OCI-LY1 (cell line): ENCODE results near the gene SLAMF9.

ENCODE experiments used
- H2AFZ ChIP-seq: fragments of 200-600 bp; sonication (generic), shearing (Covaris generic); 2 replicates; pipeline ENCODE4 v1.6.0; 2014; ENCODE audit warnings: antibody characterized with exemption, mild to moderate bottlenecking, low read length
- H3F3A ChIP-seq: fragments of 200-600 bp; sonication (generic), shearing (Covaris generic); 2 replicates; pipeline ENCODE4 v1.6.0; 2014; ENCODE audit warnings: mild to moderate bottlenecking, antibody characterized with exemption, low read length, moderate library complexity; ENCODE audit not compliant: insufficient read depth
- H3K27ac ChIP-seq: fragments of 200-600 bp; sonication (generic); 2 replicates; pipeline ENCODE4 v1.5.1; 2014; ENCODE audit warnings: low read length, mixed run types, mild to moderate bottlenecking, low read depth; ENCODE audit not compliant: poor library complexity, severe bottlenecking
- H3K27me3 ChIP-seq: fragments of 200-600 bp; sonication (generic); 2 replicates; pipeline ENCODE4 v1.6.0; 2014; ENCODE audit warnings: antibody characterized with exemption, mild to moderate bottlenecking, low read length, moderate library complexity; ENCODE audit not compliant: insufficient read depth
- H3K36me3 ChIP-seq: fragments of 200-600 bp; sonication (generic); 2 replicates; pipeline ENCODE4 v1.6.1; 2014; ENCODE audit warnings: mild to moderate bottlenecking, antibody characterized with exemption, low read length, moderate library complexity, mixed read lengths; ENCODE audit not compliant: insufficient read depth
- H3K4me1 ChIP-seq: fragments of 200-600 bp; sonication (generic); 2 replicates; pipeline ENCODE4 v1.5.1; 2014; ENCODE audit warnings: mild to moderate bottlenecking, low read length, moderate library complexity; ENCODE audit not compliant: insufficient read depth, severe bottlenecking
- H3K4me2 ChIP-seq: fragments of 200-600 bp; sonication (generic), shearing (Covaris generic); 2 replicates; pipeline ENCODE4 v1.6.1; 2014; ENCODE audit warnings: low read length
- H3K4me3 ChIP-seq: fragments of 200-600 bp; sonication (generic); 2 replicates; pipeline ENCODE4 v1.5.1; 2014; ENCODE audit warnings: low read length, low read depth, mild to moderate bottlenecking, mixed read lengths; ENCODE audit not compliant: poor library complexity, severe bottlenecking
- H3K79me2 ChIP-seq: fragments of 200-600 bp; shearing (Covaris generic); 2 replicates; pipeline ENCODE4 v1.6.1; 2016; ENCODE audit warnings: mixed run types, low read length, mixed read lengths; ENCODE audit not compliant: insufficient read depth
- H3K9ac ChIP-seq: fragments of 200-600 bp; sonication (generic), shearing (Covaris generic); 2 replicates; pipeline ENCODE4 v1.6.1; 2014; ENCODE audit warnings: mild to moderate bottlenecking, low read length, mixed read lengths
- H3K9me2 ChIP-seq: fragments of 200-600 bp; sonication (generic), shearing (Covaris generic); 2 replicates; pipeline ENCODE4 v1.6.1; 2014; ENCODE audit warnings: low read depth, mild to moderate bottlenecking, low read length, mixed read lengths
- H3K9me3 ChIP-seq: fragments of 200-600 bp; shearing (Covaris generic); 2 replicates; pipeline ENCODE4 v1.6.1; 2014; ENCODE audit warnings: low read length, mixed read lengths
- H4K20me1 ChIP-seq: fragments of 200-600 bp; sonication (generic), shearing (Covaris generic); 2 replicates; pipeline ENCODE4 v1.6.0; 2016; ENCODE audit warnings: mild to moderate bottlenecking, low read length; ENCODE audit not compliant: insufficient read depth
- CTCF ChIP-seq: fragments of 200-600 bp; sonication (generic), shearing (Covaris generic); IDR thresholded peaks from 2 replicates; pipeline ENCODE4 v1.5.1; 2017; ENCODE audit warnings: mild to moderate bottlenecking, antibody characterized with exemption, low read length, moderate library complexity, mixed read lengths
- EZH2 ChIP-seq: fragments of 200-600 bp; sonication (generic), shearing (Covaris generic); IDR thresholded peaks from 2 replicates; pipeline ENCODE4 v1.8.0; 2017; ENCODE audit warnings: borderline replicate concordance, mixed run types, mild to moderate bottlenecking, antibody characterized with exemption, low read length, moderate library complexity, mixed read lengths

SLAMF9 gene

GRCh38 chr1:159918352-159919200 lies 35.5 kb downstream of the SLAMF9 start:
- Histone ChIP-seq H3F3A (no peaks in the 10 kb centered on the region), H3K36me3 (peaks cover 33% of the 10 kb centered on the region; the same call in 1 of the 2 replicates), H3K79me2 (no peaks in the 10 kb centered on the region), H3K4me1 (peaks cover 27% of the 10 kb centered on the region), H2AFZ (no peak overlapping the region), H3K27ac (no peak overlapping the region), H4K20me1 (no peaks in the 10 kb centered on the region), H3K4me3 (no peak overlapping the region), H3K9ac (no peak overlapping the region), H3K4me2 (no peak overlapping the region), H3K9me3 (no peaks in the 10 kb centered on the region), H3K27me3 (no peaks in the 10 kb centered on the region), H3K9me2 (no peaks in the 10 kb centered on the region)
- no peak for TF ChIP-seq EZH2
- no peak for TF ChIP-seq CTCF

GRCh38 chr1:159917533-159918351 lies 36.3 kb downstream of the SLAMF9 start:
- Histone ChIP-seq H3K4me2 (no peak overlapping the region), H3K9ac (no peak overlapping the region), H3K27ac (no peak overlapping the region)

More at GRCh38 chr1:159917533-159918351, 36.3 kb downstream of the SLAMF9 start:
- TF ChIP-seq CTCF (no peak), EZH2 (no peak)
- Histone ChIP-seq H3K36me3 (peaks cover 33% of the 10 kb centered on the region; the same call in 1 of the 2 replicates), H3K9me2 (no peaks in the 10 kb centered on the region), H3K4me1 (peaks cover 19% of the 10 kb centered on the region), H3K9me3 (no peaks in the 10 kb centered on the region), H4K20me1 (no peaks in the 10 kb centered on the region), H3K79me2 (no peaks in the 10 kb centered on the region), H3K27me3 (no peaks in the 10 kb centered on the region), H2AFZ (no peak overlapping the region), H3F3A (no peaks in the 10 kb centered on the region), H3K4me3 (no peak overlapping the region)
